ENCODE measurements around the gene CHMP6. TPM values are rescaled to one million over a fixed set of nuclear protein-coding genes. Genes with fewer than 3 reads are reported as not detected.

CHMP6 gene
- total and polyA plus RNA-seq, 11 donors = 17.9 to 35.5 (median 19.6) TPM

- peaks cover 0 to 82% (median 53%) of the 10 kb centered on the region in 12 donors for H3K4me1 ChIP-seq
- H3K36me3 ChIP-seq = no peaks in the 10 kb centered on the region
- no peak overlapping the region for H3K4me3 ChIP-seq
- 89 to 98% (median 92%) methylated on average over 10 to 16 of the region's 16 CpGs for WGBS, 4 donors
- ATAC-seq = no peak
- no peaks in the 10 kb centered on the region for H3K9me3 ChIP-seq
- intact Hi-C loops (cut with DNase I) = loop anchor here in 2 of 10 donors (5.0 to 10.0 kb wide), 2 partner anchors 43 to 206 kb away; no protein-coding TSS in a partner anchor
- TF ChIP-seq CTCF (IDR thresholded peaks at IDR 0.05) = no peak
- H3K27ac ChIP-seq = peak overlapping the region in 2 of 12 donors; percentile 73 to 75
- DNase-seq = peak in 2 of 5 donors; percentile 16 to 24
- peaks cover 0 to 6% (median 0%) of the 10 kb centered on the region in 9 donors for H3K27me3 ChIP-seq
Measured at GRCh38 chr17:81039096-81039495, 47.5 kb downstream of the CHMP6 start.

- intact Hi-C loops (cut with DNase I) = loop anchor here in 2 of 10 donors (5.0 to 10.0 kb wide), 2 partner anchors 42 to 205 kb away; no protein-coding TSS in a partner anchor
- Histone ChIP-seq H3K4me3 (no peak overlapping the region), H3K36me3 (no peaks in the 10 kb centered on the region), H3K9me3 (no peaks in the 10 kb centered on the region), H3K27me3 (peaks cover 0 to 6% (median 0%) of the 10 kb centered on the region in 9 donors), H3K27ac (peak overlapping the region in 1 of 12 donors; percentile 35), H3K4me1 (peaks cover 4 to 89% (median 61%) of the 10 kb centered on the region in 12 donors)
- TF ChIP-seq CTCF (IDR thresholded peaks at IDR 0.05) (no peak), POLR2A (IDR thresholded peaks at IDR 0.05) (no peak)
- ATAC-seq = no peak
- 46 to 74% (median 68%) methylated on average over 13 to 28 of the region's 28 CpGs for WGBS, 4 donors
- no peak for DNase-seq
Measured at GRCh38 chr17:81039854-81040758, 48.5 kb downstream of the CHMP6 start.

DNA sequence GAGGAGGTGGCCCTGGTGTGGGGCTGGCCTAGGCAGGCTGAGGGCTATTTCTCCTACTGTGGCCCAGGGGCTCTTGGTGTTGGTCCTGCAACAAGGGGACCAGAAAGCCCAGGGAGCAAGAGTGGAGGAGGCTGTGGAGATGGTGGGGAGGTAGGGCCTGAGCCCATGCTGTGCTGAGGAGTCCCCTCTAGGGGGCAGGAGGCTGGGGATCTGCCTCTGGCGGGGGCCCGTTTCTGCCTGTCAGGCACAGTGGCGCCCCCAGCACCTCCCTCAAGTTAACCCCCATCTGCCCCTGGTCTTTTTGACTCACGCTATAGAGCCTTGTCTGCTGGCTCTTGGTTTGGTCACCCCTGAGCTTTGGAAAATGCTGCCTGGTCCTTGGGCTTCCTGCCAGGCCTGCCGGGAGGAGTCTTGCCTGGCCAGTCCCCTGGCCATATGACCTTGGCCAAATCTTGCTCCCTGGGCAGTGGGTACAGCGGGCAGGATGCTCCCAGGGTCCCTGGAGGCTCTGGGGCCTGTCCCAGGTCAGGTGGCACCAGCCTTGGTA, 49.2 kb downstream of the CHMP6 start:
- Histone ChIP-seq H3K4me1 (peaks cover 12 to 90% (median 67%) of the 10 kb centered on the region in 12 donors), H3K27me3 (peaks cover 0 to 1% (median 0%) of the 10 kb centered on the region in 9 donors), H3K27ac (peak overlapping the region in 1 of 12 donors; percentile 35), H3K36me3 (no peaks in the 10 kb centered on the region), H3K9me3 (no peaks in the 10 kb centered on the region), H3K4me3 (no peak overlapping the region)
- ATAC-seq = no peak
- TF ChIP-seq POLR2A (IDR thresholded peaks at IDR 0.05) (no peak), CTCF (IDR thresholded peaks at IDR 0.05) (peak in 8 of 12 donors; percentile 7 to 35 (median 25))
- no peak for DNase-seq
- WGBS, 4 donors = 66 to 74% (median 70%) methylated on average over 6 of the region's 6 CpGs
- intact Hi-C loops (cut with DNase I) = no loop called here

DNA sequence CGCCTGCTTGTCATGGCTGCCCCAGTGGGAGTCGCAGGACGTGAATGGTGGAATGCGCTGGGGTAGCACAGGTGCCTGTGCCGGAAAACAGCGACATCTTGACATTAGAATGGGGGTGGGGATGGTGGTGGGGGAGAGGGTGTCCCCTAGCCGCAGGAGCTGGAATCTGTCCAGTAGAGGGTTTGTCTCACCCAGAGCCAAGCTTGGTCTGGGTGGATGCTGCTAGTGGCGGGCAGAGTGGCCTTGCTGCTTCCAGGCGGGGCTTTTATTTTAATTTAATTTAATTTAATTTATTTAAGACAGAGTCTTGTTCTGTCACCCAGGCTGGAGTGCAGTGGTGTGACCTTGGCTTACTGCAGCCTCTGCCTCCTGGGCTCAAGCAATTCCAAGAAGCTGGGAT, 51.0 kb downstream of the CHMP6 start:
- Histone ChIP-seq H3K4me1 (peaks cover 14 to 86% (median 58%) of the 10 kb centered on the region in 12 donors), H3K36me3 (no peaks in the 10 kb centered on the region), H3K9me3 (no peaks in the 10 kb centered on the region), H3K27ac (peak overlapping the region in 3 of 12 donors; percentile 3 to 82 (median 77)), H3K4me3 (no peak overlapping the region), H3K27me3 (no peaks in the 10 kb centered on the region)
- no peak for TF ChIP-seq POLR2A (IDR thresholded peaks at IDR 0.05)
- TF ChIP-seq CTCF (IDR thresholded peaks at IDR 0.05) = no peak
- DNase-seq (no peak), ATAC-seq (no peak)
- 94 to 97% (median 96%) methylated on average over 9 of the region's 9 CpGs for WGBS, 4 donors
- intact Hi-C loops (cut with DNase I) = no loop called here
